ENCODE results near the gene SLC38A10. TPM values are rescaled to one million over a fixed set of nuclear protein-coding genes. Genes with fewer than 3 reads are reported as not detected.

Gene SLC38A10
- total RNA-seq, 1 donor from 2014 or later: 97.1 TPM

DNA sequence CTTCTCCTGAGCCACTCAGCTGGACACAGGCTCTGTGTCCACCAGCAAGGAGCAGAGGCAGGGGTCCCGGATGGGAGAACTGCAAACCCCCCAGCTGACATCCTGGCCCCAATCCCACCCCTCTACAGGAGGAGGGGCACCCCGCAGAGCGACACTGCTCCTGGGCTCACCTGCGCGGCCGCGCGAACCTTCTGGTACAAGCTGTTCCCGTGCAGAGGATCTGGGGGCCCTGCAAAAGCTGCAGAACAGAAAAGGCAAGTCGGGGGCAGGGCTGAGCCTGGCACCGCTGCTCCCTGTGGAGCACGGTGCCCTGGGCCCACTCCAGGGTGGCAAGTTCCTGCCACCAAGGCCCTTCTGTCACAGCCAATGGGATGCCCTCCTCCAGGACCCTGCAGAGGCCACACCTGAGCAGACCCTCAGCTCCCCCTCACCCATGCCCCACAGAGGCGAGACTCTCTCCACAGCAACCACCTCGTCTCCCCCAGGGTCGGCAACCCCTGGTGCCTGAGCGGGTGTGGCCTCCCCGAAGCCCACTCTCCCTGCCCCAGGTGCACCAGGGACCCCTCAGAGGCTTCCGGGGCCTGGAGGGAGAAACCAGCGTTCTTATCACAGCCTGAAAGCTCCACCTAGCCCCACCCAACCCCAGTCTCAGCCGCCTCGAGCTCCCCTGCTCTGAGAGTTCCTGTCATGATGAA lies 61.1 kb downstream of the SLC38A10 start:
- H3K27me3 Mint-ChIP-seq: no peaks in the 10 kb centered on the region
- no peak for DNase-seq
- H3K27ac Mint-ChIP-seq: no peak overlapping the region
- POLR2A ChIA-PET: no interaction called here
- intact Hi-C loops (cut with micrococcal nuclease): no loop called here
- H3K9me3 Mint-ChIP-seq: no peaks in the 10 kb centered on the region
- ATAC-seq (ENCODE audit: low read depth): no peak
- CTCF ChIA-PET: no interaction called here
- H3K4me1 Mint-ChIP-seq: peaks cover 32% of the 10 kb centered on the region
- H3K4me3 Mint-ChIP-seq: no peak overlapping the region
- peaks cover 35% of the 10 kb centered on the region for H3K36me3 Mint-ChIP-seq (ENCODE audit: low read depth)
- no peak for TF ChIP-seq CTCF (IDR thresholded peaks at IDR 0.05)

DNA sequence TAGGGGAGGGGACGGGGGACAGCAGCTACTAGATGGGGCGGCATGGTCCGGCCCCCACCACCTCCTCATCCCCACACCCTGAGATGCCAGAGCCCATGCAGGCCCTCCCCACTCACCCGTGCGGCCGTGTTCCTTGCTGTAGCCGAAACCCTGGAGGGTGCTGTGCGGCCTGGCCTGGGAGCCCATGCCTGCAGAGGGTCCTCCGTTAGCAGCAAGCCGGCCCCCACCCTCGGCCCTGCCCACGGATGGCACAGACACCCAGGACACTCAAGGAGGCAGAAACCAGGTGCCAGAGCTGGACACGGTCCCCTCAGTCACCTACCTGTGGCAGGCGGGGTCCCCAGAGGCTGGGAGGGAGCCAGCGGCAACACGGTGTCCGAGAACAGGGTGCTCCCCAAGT lies 61.8 kb downstream of the SLC38A10 start:
- peaks cover 37% of the 10 kb centered on the region for H3K36me3 Mint-ChIP-seq (ENCODE audit: low read depth)
- POLR2A ChIA-PET: no interaction called here
- H3K27me3 Mint-ChIP-seq: no peaks in the 10 kb centered on the region
- TF ChIP-seq CTCF (IDR thresholded peaks at IDR 0.05): no peak
- CTCF ChIA-PET: no interaction called here
- ATAC-seq (ENCODE audit: low read depth) (no peak), DNase-seq (no peak)
- no peak overlapping the region for H3K4me3 Mint-ChIP-seq
- peaks cover 37% of the 10 kb centered on the region for H3K4me1 Mint-ChIP-seq
- intact Hi-C loops (cut with micrococcal nuclease): no loop called here
- H3K9me3 Mint-ChIP-seq: no peaks in the 10 kb centered on the region
- no peak overlapping the region for H3K27ac Mint-ChIP-seq

GRCh38 chr17:81232616-81233241 lies 62.4 kb downstream of the SLC38A10 start:
- H3K4me3 Mint-ChIP-seq: no peak overlapping the region
- intact Hi-C loops (cut with micrococcal nuclease): no loop called here
- no peak for TF ChIP-seq CTCF (IDR thresholded peaks at IDR 0.05)
- no peaks in the 10 kb centered on the region for H3K27me3 Mint-ChIP-seq
- H3K4me1 Mint-ChIP-seq: peaks cover 38% of the 10 kb centered on the region
- POLR2A ChIA-PET: no interaction called here
- no peak for ATAC-seq (ENCODE audit: low read depth)
- H3K9me3 Mint-ChIP-seq: no peaks in the 10 kb centered on the region
- peaks cover 35% of the 10 kb centered on the region for H3K36me3 Mint-ChIP-seq (ENCODE audit: low read depth)
- no peak overlapping the region for H3K27ac Mint-ChIP-seq
- DNase-seq: no peak
- CTCF ChIA-PET: no interaction called here

DNA sequence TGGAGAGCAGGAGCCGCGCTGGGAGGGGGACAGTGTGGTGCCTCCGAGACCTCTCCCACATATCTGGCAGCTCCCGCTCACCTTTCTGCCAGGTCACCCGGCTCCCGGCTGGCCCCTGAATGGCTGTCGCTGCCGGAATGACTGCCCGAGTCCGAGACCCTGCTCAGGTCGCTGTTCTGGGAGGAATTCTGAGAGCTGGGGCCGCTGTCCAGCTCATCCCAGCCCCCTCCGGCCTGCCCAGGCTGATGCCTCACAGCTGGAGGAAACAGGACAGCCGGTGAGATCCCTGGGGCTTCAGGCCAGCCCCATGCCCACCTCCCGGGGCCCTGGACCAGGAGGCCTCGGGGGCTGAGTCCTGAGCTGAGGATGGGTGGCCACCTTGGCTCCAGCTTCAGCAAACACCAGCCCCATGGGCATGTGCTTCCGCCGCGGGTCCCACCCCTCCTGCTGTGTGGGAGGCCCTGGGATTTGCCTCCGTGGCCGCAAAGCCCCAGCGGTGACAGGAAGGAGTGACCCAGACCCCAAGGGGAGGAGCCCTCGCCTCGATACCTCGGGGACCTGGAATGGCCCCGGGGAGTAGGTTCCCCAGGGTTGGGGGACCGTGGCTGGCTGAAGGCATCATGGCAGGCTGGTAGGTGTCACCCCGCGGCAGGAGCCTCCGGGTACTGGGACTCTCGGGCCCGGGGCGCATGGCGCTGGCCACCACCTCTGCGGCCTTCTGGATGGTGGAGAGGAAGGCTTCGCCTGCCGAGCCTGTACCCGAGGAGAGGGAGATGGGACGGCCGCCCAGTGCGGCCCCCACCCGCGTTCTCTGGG lies 63.1 kb downstream of the SLC38A10 start:
- no peak for DNase-seq
- Mint-ChIP-seq H3K4me3 (no peak overlapping the region), H3K9me3 (no peaks in the 10 kb centered on the region), H3K36me3 (ENCODE audit: low read depth) (peaks cover 34% of the 10 kb centered on the region), H3K4me1 (peaks cover 36% of the 10 kb centered on the region), H3K27ac (no peak overlapping the region), H3K27me3 (no peaks in the 10 kb centered on the region)
- ChIA-PET CTCF (no interaction called here), POLR2A (no interaction called here)
- intact Hi-C loops (cut with micrococcal nuclease): no loop called here
- ATAC-seq (ENCODE audit: low read depth): no peak
- no peak for TF ChIP-seq CTCF (IDR thresholded peaks at IDR 0.05)

DNA sequence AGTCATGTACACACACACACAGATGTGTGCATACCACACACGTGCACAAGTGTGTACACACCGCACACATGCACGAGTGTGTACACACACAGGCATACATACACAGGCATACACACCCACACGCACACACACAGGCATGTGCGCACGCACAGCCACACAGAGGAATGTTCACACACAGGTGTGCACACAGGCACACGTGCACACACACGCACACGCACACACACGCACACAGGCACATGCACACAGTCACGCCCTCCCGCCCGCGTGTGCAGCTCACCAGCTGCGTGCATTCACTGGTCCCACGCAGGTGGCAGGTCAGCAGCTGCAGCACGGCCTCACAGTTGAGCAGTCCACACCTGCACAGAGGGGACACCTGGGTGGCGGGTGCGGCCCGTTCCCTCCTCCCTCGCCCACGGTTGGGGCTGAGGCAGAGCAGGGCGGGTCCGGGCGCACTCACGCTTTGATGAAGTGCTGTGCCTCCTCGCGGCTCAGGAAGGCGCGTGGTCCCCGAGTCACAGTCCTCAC lies 63.9 kb downstream of the SLC38A10 start:
- intact Hi-C loops (cut with micrococcal nuclease): no loop called here
- TF ChIP-seq CTCF (IDR thresholded peaks at IDR 0.05): no peak
- no peak overlapping the region for H3K4me3 Mint-ChIP-seq
- ATAC-seq (ENCODE audit: low read depth) (no peak), DNase-seq (no peak)
- H3K27ac Mint-ChIP-seq: no peak overlapping the region
- H3K9me3 Mint-ChIP-seq: no peaks in the 10 kb centered on the region
- POLR2A ChIA-PET: no interaction called here
- H3K27me3 Mint-ChIP-seq: no peaks in the 10 kb centered on the region
- peaks cover 34% of the 10 kb centered on the region for H3K4me1 Mint-ChIP-seq
- CTCF ChIA-PET: no interaction called here
- peaks cover 34% of the 10 kb centered on the region for H3K36me3 Mint-ChIP-seq (ENCODE audit: low read depth)

All from activated B cell treated with CpG ODN at 0.5 μM for 24 hours (primary cell).